Mesothelial cell of epicardium (in vitro differentiated cells): ENCODE data around the gene PSMB3. TPM values are rescaled to one million over a fixed set of nuclear protein-coding genes. Genes with fewer than 3 reads are reported as not detected.
A peak's percentile ranks its signal among the peaks of the same experiment; 100 is the strongest.
"Not testable (repeated sequence)": the region's sequence is repeated elsewhere in the genome, so short reads cannot be mapped to it uniquely, and the experiment has no call there.

ENCODE experiments used
- DNase-seq, 2 experiments: peaks; one replicate each; pipeline ENCODE4 v3.0.0; 2021; ENCODE audit warnings: low spot score in 2 of 2; ENCODE audit not compliant: unreplicated experiment in 2 of 2
- H3K27ac Mint-ChIP-seq: 2 replicates; pipeline ENCODE4 v1.8.0; 2021; ENCODE audit warnings: mixed read lengths
- H3K27me3 Mint-ChIP-seq: 2 replicates; pipeline ENCODE4 v1.8.0; 2021; ENCODE audit warnings: low read depth, mixed read lengths
- H3K36me3 Mint-ChIP-seq: 2 replicates; pipeline ENCODE4 v1.8.0; 2021; ENCODE audit warnings: mixed read lengths
- H3K4me1 Mint-ChIP-seq: 2 replicates; pipeline ENCODE4 v1.8.0; 2021; ENCODE audit warnings: mixed read lengths
- H3K4me3 Mint-ChIP-seq: 2 replicates; pipeline ENCODE4 v1.8.0; 2021; ENCODE audit warnings: mild to moderate bottlenecking, moderate library complexity, mixed read lengths
- H3K9me3 Mint-ChIP-seq: 2 replicates; pipeline ENCODE4 v1.8.0; 2021; ENCODE audit warnings: mixed read lengths
- total RNA-seq: library from RNA; stranded (reverse); gene quantifications from 3 replicates; pipeline ENCODE4 v1.2.1, GENCODE V29; 2021
- TF ChIP-seq, protein P1 (sequence below): fragments of 200-600 bp; sonication (generic); IDR thresholded peaks from one replicate; pipeline ENCODE4 v1.5.0; 2021; ENCODE audit warnings: antibody characterized with exemption; ENCODE audit not compliant: unreplicated experiment

Gene PSMB3
- total RNA-seq, 1 donor from 2014 or later: 115 TPM

- peaks cover 16% of the 10 kb centered on the region for H3K36me3 Mint-ChIP-seq
- peak overlapping the region; percentile 76 for H3K4me3 Mint-ChIP-seq
- peak in 1 of 2 experiments; percentile 58 for DNase-seq
- peaks cover 18% of the 10 kb centered on the region for H3K4me1 Mint-ChIP-seq
- H3K27ac Mint-ChIP-seq: peak overlapping the region; percentile 95
- TF ChIP-seq, protein P1, sequence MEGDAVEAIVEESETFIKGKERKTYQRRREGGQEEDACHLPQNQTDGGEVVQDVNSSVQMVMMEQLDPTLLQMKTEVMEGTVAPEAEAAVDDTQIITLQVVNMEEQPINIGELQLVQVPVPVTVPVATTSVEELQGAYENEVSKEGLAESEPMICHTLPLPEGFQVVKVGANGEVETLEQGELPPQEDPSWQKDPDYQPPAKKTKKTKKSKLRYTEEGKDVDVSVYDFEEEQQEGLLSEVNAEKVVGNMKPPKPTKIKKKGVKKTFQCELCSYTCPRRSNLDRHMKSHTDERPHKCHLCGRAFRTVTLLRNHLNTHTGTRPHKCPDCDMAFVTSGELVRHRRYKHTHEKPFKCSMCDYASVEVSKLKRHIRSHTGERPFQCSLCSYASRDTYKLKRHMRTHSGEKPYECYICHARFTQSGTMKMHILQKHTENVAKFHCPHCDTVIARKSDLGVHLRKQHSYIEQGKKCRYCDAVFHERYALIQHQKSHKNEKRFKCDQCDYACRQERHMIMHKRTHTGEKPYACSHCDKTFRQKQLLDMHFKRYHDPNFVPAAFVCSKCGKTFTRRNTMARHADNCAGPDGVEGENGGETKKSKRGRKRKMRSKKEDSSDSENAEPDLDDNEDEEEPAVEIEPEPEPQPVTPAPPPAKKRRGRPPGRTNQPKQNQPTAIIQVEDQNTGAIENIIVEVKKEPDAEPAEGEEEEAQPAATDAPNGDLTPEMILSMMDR: no peak
- no peaks in the 10 kb centered on the region for H3K9me3 Mint-ChIP-seq
- no peaks in the 10 kb centered on the region for H3K27me3 Mint-ChIP-seq
Observed at GRCh38 chr17:38719943-38720641, 32.4 kb upstream of the PSMB3 start.

GRCh38 chr17:38720941-38721340 lies 31.6 kb upstream of the PSMB3 start:
- Mint-ChIP-seq H3K4me1 (peaks cover 18% of the 10 kb centered on the region), H3K27ac (no peak overlapping the region), H3K27me3 (no peaks in the 10 kb centered on the region), H3K9me3 (no peaks in the 10 kb centered on the region), H3K36me3 (peaks cover 14% of the 10 kb centered on the region), H3K4me3 (no peak overlapping the region)
- no peak for DNase-seq
- TF ChIP-seq, protein P1: no peak

DNA sequence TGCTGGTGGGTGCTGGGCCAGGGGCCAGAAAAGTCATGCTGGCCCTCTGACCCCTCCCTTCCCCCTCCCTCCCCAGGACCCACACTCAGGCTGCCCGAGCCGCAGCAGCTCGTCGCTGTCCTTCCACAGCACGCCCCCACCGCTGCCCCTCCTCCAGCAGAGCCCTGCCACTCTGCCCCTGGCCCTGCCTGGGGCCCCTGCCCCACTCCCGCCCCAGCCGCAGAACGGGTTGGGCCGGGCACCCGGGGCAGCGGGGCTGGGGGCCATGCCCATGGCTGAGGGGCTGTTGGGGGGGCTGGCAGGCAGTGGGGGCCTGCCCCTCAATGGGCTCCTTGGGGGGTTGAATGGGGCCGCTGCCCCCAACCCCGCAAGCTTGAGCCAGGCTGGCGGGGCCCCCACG lies 30.7 kb upstream of the PSMB3 start:
- no peak for DNase-seq
- Mint-ChIP-seq H3K36me3 (peaks cover 13% of the 10 kb centered on the region), H3K27me3 (no peaks in the 10 kb centered on the region), H3K9me3 (no peaks in the 10 kb centered on the region), H3K27ac (no peak overlapping the region), H3K4me1 (peaks cover 18% of the 10 kb centered on the region), H3K4me3 (no peak overlapping the region)
- TF ChIP-seq, protein P1: no peak

- TF ChIP-seq, protein P1: no peak
- DNase-seq: no peak
- no peak overlapping the region for H3K27ac Mint-ChIP-seq
- H3K36me3 Mint-ChIP-seq: peaks cover 8% of the 10 kb centered on the region
- no peaks in the 10 kb centered on the region for H3K9me3 Mint-ChIP-seq
- H3K4me1 Mint-ChIP-seq: peaks cover 8% of the 10 kb centered on the region
- H3K27me3 Mint-ChIP-seq: no peaks in the 10 kb centered on the region
- H3K4me3 Mint-ChIP-seq: no peak overlapping the region
Observed at GRCh38 chr17:38724337-38724988, 28.1 kb upstream of the PSMB3 start.

DNA sequence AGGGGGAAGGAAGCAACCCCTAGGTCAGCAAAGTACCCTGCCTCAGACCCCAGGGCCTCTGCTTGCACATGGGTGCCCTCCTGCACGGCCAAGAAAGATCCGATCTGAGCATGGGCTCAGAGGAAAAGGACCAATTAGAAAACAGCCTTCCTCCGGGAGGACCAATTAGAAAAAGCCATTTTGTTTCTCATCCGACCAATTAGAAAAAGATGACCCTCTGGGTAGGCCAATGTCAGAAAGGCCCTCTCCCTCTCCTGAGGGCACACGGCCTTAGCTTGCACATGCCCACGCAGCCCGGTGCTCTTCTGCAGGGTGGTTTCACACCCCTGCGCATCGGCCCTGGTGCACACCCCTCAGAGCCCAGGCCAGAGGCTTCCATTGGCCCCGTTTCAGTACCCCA lies 27.5 kb upstream of the PSMB3 start:
- H3K27ac Mint-ChIP-seq: no peak overlapping the region
- no peaks in the 10 kb centered on the region for H3K9me3 Mint-ChIP-seq
- TF ChIP-seq, protein P1: no peak
- H3K36me3 Mint-ChIP-seq: peaks cover 8% of the 10 kb centered on the region
- H3K4me1 Mint-ChIP-seq: peaks cover 7% of the 10 kb centered on the region
- no peak overlapping the region for H3K4me3 Mint-ChIP-seq
- no peak for DNase-seq
- no peaks in the 10 kb centered on the region for H3K27me3 Mint-ChIP-seq

- not testable (repeated sequence) for H3K4me1 Mint-ChIP-seq, H3K4me3 Mint-ChIP-seq, H3K27ac Mint-ChIP-seq, H3K36me3 Mint-ChIP-seq, H3K9me3 Mint-ChIP-seq, H3K27me3 Mint-ChIP-seq, DNase-seq
Observed at GRCh38 chr17:38726145-38726544, 26.4 kb upstream of the PSMB3 start.
